Brain microvascular endothelial cell (primary cell): Measurements from ENCODE around the gene PIK3C3.
"Not testable (repeated sequence)": the region's sequence is repeated elsewhere in the genome, so short reads cannot be mapped to it uniquely, and the experiment has no call there.

Experiments used
- DNase-seq: peaks from one replicate; pipeline ENCODE4 v3.0.0-alpha.2; 2020
- H3K27ac ChIP-seq: fragments of 250-450 bp; sonication (Bioruptor Pico); 2 replicates; pipeline ENCODE4 v1.5.1; 2020; ENCODE audit warnings: mild to moderate bottlenecking, moderate library complexity
- H3K27me3 ChIP-seq: fragments of 250-450 bp; sonication (Bioruptor Pico); replicated peaks from 2 replicates; pipeline ENCODE4 v1.5.1; 2020; ENCODE audit warnings: mild to moderate bottlenecking
- H3K36me3 ChIP-seq: fragments of 250-450 bp; sonication (Bioruptor Pico); replicated peaks from 2 replicates; pipeline ENCODE4 v1.5.1; 2020; ENCODE audit warnings: mild to moderate bottlenecking
- H3K4me3 ChIP-seq: 2 replicates; pipeline ENCODE4 v1.5.1; 2011; ENCODE audit warnings: low read depth, mild to moderate bottlenecking, control low read depth, low read length, moderate library complexity
- CTCF ChIP-seq: IDR thresholded peaks from 2 replicates; pipeline ENCODE4 v1.5.1; 2011; ENCODE audit warnings: low read depth, mild to moderate bottlenecking, moderate library complexity, low read length, control low read depth, inconsistent platforms; ENCODE audit errors: missing control alignments
- in situ Hi-C: cut with HindIII; loops from 2 replicates; pipeline ENCODE4 v1.10.0; 2017; ENCODE audit warnings: low sequenced_read_pairs, low pct_ligation_motif_present

Gene PIK3C3

GRCh38 chr18:41993151-41993550 is 38.1 kb downstream of the PIK3C3 start:
- peaks cover 12% of the 10 kb centered on the region for H3K36me3 ChIP-seq
- DNase-seq = no peak

GRCh38 chr18:41996020-41996419 is 41.0 kb downstream of the PIK3C3 start:
- no peak for DNase-seq
- in situ Hi-C loops = no loop called here

More at GRCh38 chr18:41993151-41993550, 38.1 kb downstream of the PIK3C3 start:
- H3K4me3 ChIP-seq = no peak overlapping the region
- H3K27ac ChIP-seq = no peak overlapping the region
- no peak for TF ChIP-seq CTCF
- no peaks in the 10 kb centered on the region for H3K27me3 ChIP-seq
- in situ Hi-C loops = no loop called here

GRCh38 chr18:41999751-42000150 is 44.7 kb downstream of the PIK3C3 start:
- H3K36me3 ChIP-seq = peaks cover 39% of the 10 kb centered on the region

More at GRCh38 chr18:41996020-41996419, 41.0 kb downstream of the PIK3C3 start:
- no peaks in the 10 kb centered on the region for H3K27me3 ChIP-seq
- H3K36me3 ChIP-seq = peaks cover 23% of the 10 kb centered on the region
- TF ChIP-seq CTCF = no peak
- no peak overlapping the region for H3K4me3 ChIP-seq
- no peak overlapping the region for H3K27ac ChIP-seq

GRCh38 chr18:42001801-42002200 is 46.8 kb downstream of the PIK3C3 start:
- in situ Hi-C loops = no loop called here
- no peak for TF ChIP-seq CTCF

More at GRCh38 chr18:41999751-42000150, 44.7 kb downstream of the PIK3C3 start:
- in situ Hi-C loops = no loop called here
- TF ChIP-seq CTCF = no peak
- DNase-seq = no peak
- Histone ChIP-seq H3K27me3 (no peaks in the 10 kb centered on the region), H3K4me3 (no peak overlapping the region), H3K27ac (no peak overlapping the region)

GRCh38 chr18:42004653-42005052 is 49.6 kb downstream of the PIK3C3 start:
- no peak for TF ChIP-seq CTCF
- Histone ChIP-seq H3K27ac (no peak overlapping the region), H3K27me3 (no peaks in the 10 kb centered on the region), H3K36me3 (peaks cover 38% of the 10 kb centered on the region), H3K4me3 (no peak overlapping the region)
- DNase-seq = no peak
- in situ Hi-C loops = no loop called here

More at GRCh38 chr18:42001801-42002200, 46.8 kb downstream of the PIK3C3 start:
- Histone ChIP-seq H3K27me3 (no peaks in the 10 kb centered on the region), H3K27ac (no peak overlapping the region), H3K36me3 (peaks cover 44% of the 10 kb centered on the region), H3K4me3 (no peak overlapping the region)
- no peak for DNase-seq

GRCh38 chr18:42005782-42006181 is 50.7 kb downstream of the PIK3C3 start:
- DNase-seq = no peak
- H3K27ac ChIP-seq = no peak overlapping the region
- H3K36me3 ChIP-seq = peaks cover 31% of the 10 kb centered on the region
- no peaks in the 10 kb centered on the region for H3K27me3 ChIP-seq
- no peak for TF ChIP-seq CTCF
- in situ Hi-C loops = no loop called here
- no peak overlapping the region for H3K4me3 ChIP-seq

- H3K4me3 ChIP-seq, in situ Hi-C loops, H3K27me3 ChIP-seq, DNase-seq, H3K27ac ChIP-seq: not testable (repeated sequence)
- peaks cover 19% of the 10 kb centered on the region for H3K36me3 ChIP-seq
These were observed 54.4 kb downstream of the PIK3C3 start for GRCh38 chr18:42009457-42009856.
